Measurements from ENCODE around the gene PTTG1IP. TPM values are rescaled to one million over a fixed set of nuclear protein-coding genes. Genes with fewer than 3 reads are reported as not detected.

PTTG1IP gene
- total and polyA plus RNA-seq, 2 donors (not counting 1 experiment from before 2014, with no cell fraction given) = 229 to 240 TPM

- H3K79me2 ChIP-seq (ENCODE audit: control insufficient read depth, insufficient read depth, low read length) = peaks cover 86% of the 10 kb centered on the region
- no peaks in the 10 kb centered on the region for H3K9me3 ChIP-seq (ENCODE audit: control insufficient read depth, insufficient read depth, low read depth, low read length)
- H4K20me1 ChIP-seq (ENCODE audit: control insufficient read depth, extremely low read depth, insufficient read depth, low read length) = no peaks in the 10 kb centered on the region
- no peak overlapping the region for H2AFZ ChIP-seq (ENCODE audit: low read length)
- peaks cover 16% of the 10 kb centered on the region for H3K4me1 ChIP-seq (ENCODE audit: control insufficient read depth, extremely low read depth, insufficient read depth, low read length)
- TF ChIP-seq CTCF (conservative IDR thresholded peaks at IDR 0.05 in 1 of 2, IDR thresholded peaks at IDR 0.05 in 1 of 2; ENCODE audit: low read depth in 1 of 2, low read length in 2 of 2) = no peak
- TF ChIP-seq EZH2 (IDR thresholded peaks at IDR 0.05; ENCODE audit: low read length, missing control alignments) = no peak
- no peaks in the 10 kb centered on the region for H3K27me3 ChIP-seq (ENCODE audit: control insufficient read depth, insufficient read depth, low read length)
- peaks cover 15% of the 10 kb centered on the region for H3K36me3 ChIP-seq (ENCODE audit: control insufficient read depth, insufficient read depth, low read length)
- no peak overlapping the region for H3K9ac ChIP-seq (ENCODE audit: insufficient read depth, low read length)
- no peak for DNase-seq (ENCODE audit: low read depth in 2 of 2)
- no peak overlapping the region for H3K4me3 ChIP-seq (replicated peaks in 1 of 4; ENCODE audit: control extremely low read depth in 1 of 4, insufficient read depth in 1 of 4, low read depth in 3 of 4, low read length in 4 of 4)
- no peak overlapping the region for H3K4me2 ChIP-seq (ENCODE audit: extremely low read depth, insufficient read depth, low read length)
- no peak overlapping the region for H3K27ac ChIP-seq (ENCODE audit: insufficient read depth, low read length)
These were observed 10.4 kb downstream of the PTTG1IP start for GRCh38 chr21:44862869-44863685.

GRCh38 chr21:44858791-44859190 is 14.7 kb downstream of the PTTG1IP start:
- Histone ChIP-seq H4K20me1 (ENCODE audit: control insufficient read depth, extremely low read depth, insufficient read depth, low read length) (no peaks in the 10 kb centered on the region), H2AFZ (ENCODE audit: low read length) (no peak overlapping the region), H3K79me2 (ENCODE audit: control insufficient read depth, insufficient read depth, low read length) (peaks cover 61% of the 10 kb centered on the region), H3K4me3 (replicated peaks in 1 of 4; ENCODE audit: control extremely low read depth in 1 of 4, insufficient read depth in 1 of 4, low read depth in 3 of 4, low read length in 4 of 4) (no peak overlapping the region), H3K36me3 (ENCODE audit: control insufficient read depth, insufficient read depth, low read length) (peaks cover 28% of the 10 kb centered on the region), H3K4me2 (ENCODE audit: extremely low read depth, insufficient read depth, low read length) (no peak overlapping the region), H3K27me3 (ENCODE audit: control insufficient read depth, insufficient read depth, low read length) (no peaks in the 10 kb centered on the region), H3K9me3 (ENCODE audit: control insufficient read depth, insufficient read depth, low read depth, low read length) (no peaks in the 10 kb centered on the region), H3K9ac (ENCODE audit: insufficient read depth, low read length) (no peak overlapping the region), H3K27ac (ENCODE audit: insufficient read depth, low read length) (no peak overlapping the region), H3K4me1 (ENCODE audit: control insufficient read depth, extremely low read depth, insufficient read depth, low read length) (no peaks in the 10 kb centered on the region)
- TF ChIP-seq EZH2 (IDR thresholded peaks at IDR 0.05; ENCODE audit: low read length, missing control alignments) = no peak
- TF ChIP-seq CTCF (conservative IDR thresholded peaks at IDR 0.05 in 1 of 2, IDR thresholded peaks at IDR 0.05 in 1 of 2; ENCODE audit: low read depth in 1 of 2, low read length in 2 of 2) = no peak
- no peak for DNase-seq (ENCODE audit: low read depth in 2 of 2)

GRCh38 chr21:44858291-44858690 is 15.2 kb downstream of the PTTG1IP start:
- no peak for DNase-seq (ENCODE audit: low read depth in 2 of 2)
- no peak for TF ChIP-seq EZH2 (IDR thresholded peaks at IDR 0.05; ENCODE audit: low read length, missing control alignments)
- no peak for TF ChIP-seq CTCF (conservative IDR thresholded peaks at IDR 0.05 in 1 of 2, IDR thresholded peaks at IDR 0.05 in 1 of 2; ENCODE audit: low read depth in 1 of 2, low read length in 2 of 2)
- H3K27ac ChIP-seq (ENCODE audit: insufficient read depth, low read length) = no peak overlapping the region
- H3K9ac ChIP-seq (ENCODE audit: insufficient read depth, low read length) = no peak overlapping the region
- H2AFZ ChIP-seq (ENCODE audit: low read length) = no peak overlapping the region
- no peaks in the 10 kb centered on the region for H3K4me1 ChIP-seq (ENCODE audit: control insufficient read depth, extremely low read depth, insufficient read depth, low read length)
- no peaks in the 10 kb centered on the region for H3K9me3 ChIP-seq (ENCODE audit: control insufficient read depth, insufficient read depth, low read depth, low read length)
- peaks cover 61% of the 10 kb centered on the region for H3K79me2 ChIP-seq (ENCODE audit: control insufficient read depth, insufficient read depth, low read length)
- no peak overlapping the region for H3K4me2 ChIP-seq (ENCODE audit: extremely low read depth, insufficient read depth, low read length)
- H3K27me3 ChIP-seq (ENCODE audit: control insufficient read depth, insufficient read depth, low read length) = no peaks in the 10 kb centered on the region
- H3K4me3 ChIP-seq (replicated peaks in 1 of 4; ENCODE audit: control extremely low read depth in 1 of 4, insufficient read depth in 1 of 4, low read depth in 3 of 4, low read length in 4 of 4) = no peak overlapping the region
- H4K20me1 ChIP-seq (ENCODE audit: control insufficient read depth, extremely low read depth, insufficient read depth, low read length) = no peaks in the 10 kb centered on the region
- peaks cover 33% of the 10 kb centered on the region for H3K36me3 ChIP-seq (ENCODE audit: control insufficient read depth, insufficient read depth, low read length)
